ENCODE measurements around the gene EPHA1.

EPHA1 gene

GRCh38 chr7:143368387-143368786 is 40.3 kb downstream of the EPHA1 start:
- no peaks in the 10 kb centered on the region for H3K9me3 Mint-ChIP-seq
- peaks cover 25% of the 10 kb centered on the region for H3K4me1 Mint-ChIP-seq
- DNase-seq (no peak), ATAC-seq (no peak)
- no peaks in the 10 kb centered on the region for H3K36me3 Mint-ChIP-seq (ENCODE audit: low read depth)
- no peak overlapping the region for H3K27ac Mint-ChIP-seq
- peaks cover 22% of the 10 kb centered on the region for H3K27me3 Mint-ChIP-seq
- no peak overlapping the region for H3K4me3 Mint-ChIP-seq

- DNase-seq: no peak
- Mint-ChIP-seq H3K9me3 (no peaks in the 10 kb centered on the region), H3K4me1 (peaks cover 24% of the 10 kb centered on the region), H3K36me3 (ENCODE audit: low read depth) (no peaks in the 10 kb centered on the region), H3K4me3 (no peak overlapping the region), H3K27ac (no peak overlapping the region), H3K27me3 (peaks cover 26% of the 10 kb centered on the region)
- no peak for ATAC-seq
Measured at GRCh38 chr7:143367972-143368371, 40.7 kb downstream of the EPHA1 start.

GRCh38 chr7:143363016-143363937 is 45.4 kb downstream of the EPHA1 start:
- H3K4me1 Mint-ChIP-seq: peaks cover 5% of the 10 kb centered on the region
- peak overlapping the region; percentile 62 for H3K4me3 Mint-ChIP-seq
- H3K36me3 Mint-ChIP-seq (ENCODE audit: low read depth): no peaks in the 10 kb centered on the region
- H3K9me3 Mint-ChIP-seq: no peaks in the 10 kb centered on the region
- H3K27me3 Mint-ChIP-seq: peaks cover 40% of the 10 kb centered on the region
- DNase-seq (no peak), ATAC-seq (no peak)
- peak overlapping the region; percentile 9 for H3K27ac Mint-ChIP-seq

GRCh38 chr7:143362131-143363015 is 46.3 kb downstream of the EPHA1 start, which contains the start of gene FAM131B:
FAM131B (minus strand) TSS chr7:143362713; CDS start chr7:143362603, 110 bp downstream.
- no peaks in the 10 kb centered on the region for H3K36me3 Mint-ChIP-seq (ENCODE audit: low read depth)
- H3K27me3 Mint-ChIP-seq: peaks cover 40% of the 10 kb centered on the region
- DNase-seq: no peak

GRCh38 chr7:143361552-143362130 is 47.0 kb downstream of the EPHA1 start:
- H3K4me3 Mint-ChIP-seq: peak overlapping the region; percentile 80
- peaks cover 5% of the 10 kb centered on the region for H3K4me1 Mint-ChIP-seq
- H3K9me3 Mint-ChIP-seq: no peaks in the 10 kb centered on the region
- no peak overlapping the region for H3K27ac Mint-ChIP-seq
- no peak for ATAC-seq
- DNase-seq: no peak
- no peaks in the 10 kb centered on the region for H3K36me3 Mint-ChIP-seq (ENCODE audit: low read depth)
- H3K27me3 Mint-ChIP-seq: peaks cover 38% of the 10 kb centered on the region

More at GRCh38 chr7:143362131-143363015, 46.3 kb downstream of the EPHA1 start, which contains the start of gene FAM131B:
- no peaks in the 10 kb centered on the region for H3K9me3 Mint-ChIP-seq
- H3K27ac Mint-ChIP-seq: peak within 1 kb of the TSS; percentile 9
- peaks cover 5% of the 10 kb centered on the region for H3K4me1 Mint-ChIP-seq
- H3K4me3 Mint-ChIP-seq: peak within 1 kb of the TSS; percentile 80
- ATAC-seq: peak; percentile 63

- Mint-ChIP-seq H3K27ac (no peak overlapping the region), H3K27me3 (peaks cover 36% of the 10 kb centered on the region), H3K4me3 (peak overlapping the region; percentile 10), H3K4me1 (peaks cover 5% of the 10 kb centered on the region), H3K36me3 (ENCODE audit: low read depth) (no peaks in the 10 kb centered on the region), H3K9me3 (no peaks in the 10 kb centered on the region)
- ATAC-seq (no peak), DNase-seq (no peak)
Measured at GRCh38 chr7:143360788-143361551, 47.7 kb downstream of the EPHA1 start.

- Mint-ChIP-seq H3K27me3 (peaks cover 32% of the 10 kb centered on the region), H3K4me3 (no peak overlapping the region), H3K36me3 (ENCODE audit: low read depth) (no peaks in the 10 kb centered on the region), H3K27ac (no peak overlapping the region), H3K9me3 (no peaks in the 10 kb centered on the region), H3K4me1 (peaks cover 5% of the 10 kb centered on the region)
- ATAC-seq: no peak
- no peak for DNase-seq
Measured at GRCh38 chr7:143359771-143360353, 48.8 kb downstream of the EPHA1 start.

GRCh38 chr7:143358626-143359025 is 50.0 kb downstream of the EPHA1 start:
- no peaks in the 10 kb centered on the region for H3K36me3 Mint-ChIP-seq (ENCODE audit: low read depth)
- no peak for DNase-seq

GRCh38 chr7:143356414-143357050 is 52.1 kb downstream of the EPHA1 start:
- Mint-ChIP-seq H3K27ac (no peak overlapping the region), H3K4me3 (no peak overlapping the region), H3K36me3 (ENCODE audit: low read depth) (no peaks in the 10 kb centered on the region), H3K4me1 (peaks cover 1% of the 10 kb centered on the region), H3K27me3 (peaks cover 11% of the 10 kb centered on the region), H3K9me3 (no peaks in the 10 kb centered on the region)
- DNase-seq (no peak), ATAC-seq (no peak)

More at GRCh38 chr7:143358626-143359025, 50.0 kb downstream of the EPHA1 start:
- Mint-ChIP-seq H3K27ac (no peak overlapping the region), H3K4me1 (peaks cover 5% of the 10 kb centered on the region), H3K9me3 (no peaks in the 10 kb centered on the region), H3K4me3 (no peak overlapping the region), H3K27me3 (peaks cover 20% of the 10 kb centered on the region)
- ATAC-seq: no peak

- Mint-ChIP-seq H3K4me1 (peaks cover 3% of the 10 kb centered on the region), H3K36me3 (ENCODE audit: low read depth) (no peaks in the 10 kb centered on the region), H3K27me3 (peaks cover 5% of the 10 kb centered on the region), H3K4me3 (no peak overlapping the region), H3K27ac (peak overlapping the region; percentile 47), H3K9me3 (no peaks in the 10 kb centered on the region)
- ATAC-seq (no peak), DNase-seq (no peak)
Measured at GRCh38 chr7:143355450-143356385, 52.9 kb downstream of the EPHA1 start.

GRCh38 chr7:143354965-143355364 is 53.7 kb downstream of the EPHA1 start:
- ATAC-seq (no peak), DNase-seq (no peak)
- Mint-ChIP-seq H3K4me3 (no peak overlapping the region), H3K27me3 (peaks cover 2% of the 10 kb centered on the region), H3K36me3 (ENCODE audit: low read depth) (no peaks in the 10 kb centered on the region), H3K9me3 (no peaks in the 10 kb centered on the region), H3K27ac (no peak overlapping the region), H3K4me1 (peaks cover 3% of the 10 kb centered on the region)

GRCh38 chr7:143354376-143354775 is 54.3 kb downstream of the EPHA1 start:
- no peak for ATAC-seq
- Mint-ChIP-seq H3K27ac (no peak overlapping the region), H3K9me3 (no peaks in the 10 kb centered on the region), H3K36me3 (ENCODE audit: low read depth) (no peaks in the 10 kb centered on the region), H3K27me3 (peaks cover 2% of the 10 kb centered on the region), H3K4me1 (peaks cover 3% of the 10 kb centered on the region), H3K4me3 (no peak overlapping the region)
- DNase-seq: no peak

Measured in activated naive CD8-positive, alpha-beta T cell treated with anti-CD3 and anti-CD28 coated beads, Interleukin-2, amount 50 U/mL, for 24 hours (primary cell).